ENCODE results near the gene ATP9A. TPM values are rescaled to one million over a fixed set of nuclear protein-coding genes. Genes with fewer than 3 reads are reported as not detected.
A peak's percentile ranks its signal among the peaks of the same experiment; 100 is the strongest.

The ATP9A gene
- total and polyA plus RNA-seq, 2 donors (not counting 1 experiment from before 2014, with no cell fraction given): 23.3 to 96.3 TPM

DNA sequence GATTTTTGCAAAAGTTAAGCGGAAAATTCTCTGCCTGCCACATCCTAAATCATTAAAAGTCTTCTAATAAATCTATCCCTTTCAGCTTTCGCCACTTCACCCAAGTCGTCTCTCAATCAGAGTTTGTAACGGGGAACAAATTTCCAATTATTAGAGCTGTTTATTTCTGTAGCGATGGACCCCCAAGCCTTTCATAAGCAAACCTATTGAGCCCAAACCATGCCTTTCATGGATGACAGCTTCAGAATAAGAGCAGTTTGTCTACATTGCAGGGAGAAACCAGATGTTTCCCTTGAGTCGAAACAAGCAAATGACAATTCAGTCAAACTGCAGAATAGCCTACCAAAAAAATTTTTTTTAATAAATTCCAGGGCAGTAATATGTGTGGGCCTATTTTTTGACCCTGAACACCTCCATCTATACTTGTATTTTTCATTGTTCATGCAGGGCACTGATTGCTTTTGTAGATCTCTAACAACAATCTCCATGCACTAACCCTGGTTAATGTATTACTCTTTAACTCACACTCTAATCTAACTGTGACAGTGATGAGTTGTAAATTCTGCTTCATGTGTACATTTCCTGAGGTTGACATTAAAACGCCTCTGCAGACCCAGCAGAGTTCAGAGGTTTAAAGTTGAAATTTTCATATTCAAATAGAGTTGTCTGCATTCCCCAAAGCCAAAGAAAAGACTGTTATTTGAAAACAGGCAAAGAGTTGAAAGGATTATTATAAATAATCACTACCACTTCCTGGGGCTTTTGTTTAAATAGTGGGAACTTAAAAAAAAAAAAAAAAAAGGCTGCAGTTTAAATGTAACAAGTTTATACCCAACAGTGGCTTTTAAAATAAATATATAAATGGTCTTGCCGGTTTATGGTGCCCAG is 64.5 kb downstream of the ATP9A start:
- Histone ChIP-seq H3K79me2 (ENCODE audit: control insufficient read depth, insufficient read depth, low read length) (no peaks in the 10 kb centered on the region), H3K9ac (ENCODE audit: insufficient read depth, low read length) (no peak overlapping the region), H3K4me3 (replicated peaks in 1 of 4; ENCODE audit: control extremely low read depth in 1 of 4, insufficient read depth in 1 of 4, low read depth in 3 of 4, low read length in 4 of 4) (no peak overlapping the region), H4K20me1 (ENCODE audit: control insufficient read depth, extremely low read depth, insufficient read depth, low read length) (no peaks in the 10 kb centered on the region), H3K4me2 (ENCODE audit: extremely low read depth, insufficient read depth, low read length) (no peak overlapping the region), H2AFZ (ENCODE audit: low read length) (no peak overlapping the region), H3K36me3 (ENCODE audit: control insufficient read depth, insufficient read depth, low read length) (no peaks in the 10 kb centered on the region), H3K27me3 (ENCODE audit: control insufficient read depth, insufficient read depth, low read length) (no peaks in the 10 kb centered on the region), H3K9me3 (ENCODE audit: control insufficient read depth, insufficient read depth, low read depth, low read length) (no peaks in the 10 kb centered on the region), H3K27ac (ENCODE audit: insufficient read depth, low read length) (no peak overlapping the region), H3K4me1 (ENCODE audit: control insufficient read depth, extremely low read depth, insufficient read depth, low read length) (no peaks in the 10 kb centered on the region)
- no peak for DNase-seq (ENCODE audit: low read depth in 2 of 2)
- TF ChIP-seq EZH2 (IDR thresholded peaks at IDR 0.05; ENCODE audit: low read length, missing control alignments): no peak
- TF ChIP-seq, protein P1, sequence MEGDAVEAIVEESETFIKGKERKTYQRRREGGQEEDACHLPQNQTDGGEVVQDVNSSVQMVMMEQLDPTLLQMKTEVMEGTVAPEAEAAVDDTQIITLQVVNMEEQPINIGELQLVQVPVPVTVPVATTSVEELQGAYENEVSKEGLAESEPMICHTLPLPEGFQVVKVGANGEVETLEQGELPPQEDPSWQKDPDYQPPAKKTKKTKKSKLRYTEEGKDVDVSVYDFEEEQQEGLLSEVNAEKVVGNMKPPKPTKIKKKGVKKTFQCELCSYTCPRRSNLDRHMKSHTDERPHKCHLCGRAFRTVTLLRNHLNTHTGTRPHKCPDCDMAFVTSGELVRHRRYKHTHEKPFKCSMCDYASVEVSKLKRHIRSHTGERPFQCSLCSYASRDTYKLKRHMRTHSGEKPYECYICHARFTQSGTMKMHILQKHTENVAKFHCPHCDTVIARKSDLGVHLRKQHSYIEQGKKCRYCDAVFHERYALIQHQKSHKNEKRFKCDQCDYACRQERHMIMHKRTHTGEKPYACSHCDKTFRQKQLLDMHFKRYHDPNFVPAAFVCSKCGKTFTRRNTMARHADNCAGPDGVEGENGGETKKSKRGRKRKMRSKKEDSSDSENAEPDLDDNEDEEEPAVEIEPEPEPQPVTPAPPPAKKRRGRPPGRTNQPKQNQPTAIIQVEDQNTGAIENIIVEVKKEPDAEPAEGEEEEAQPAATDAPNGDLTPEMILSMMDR (conservative IDR thresholded peaks at IDR 0.05 in 1 of 2, IDR thresholded peaks at IDR 0.05 in 1 of 2; ENCODE audit: low read depth in 1 of 2, low read length in 2 of 2): no peak

DNA sequence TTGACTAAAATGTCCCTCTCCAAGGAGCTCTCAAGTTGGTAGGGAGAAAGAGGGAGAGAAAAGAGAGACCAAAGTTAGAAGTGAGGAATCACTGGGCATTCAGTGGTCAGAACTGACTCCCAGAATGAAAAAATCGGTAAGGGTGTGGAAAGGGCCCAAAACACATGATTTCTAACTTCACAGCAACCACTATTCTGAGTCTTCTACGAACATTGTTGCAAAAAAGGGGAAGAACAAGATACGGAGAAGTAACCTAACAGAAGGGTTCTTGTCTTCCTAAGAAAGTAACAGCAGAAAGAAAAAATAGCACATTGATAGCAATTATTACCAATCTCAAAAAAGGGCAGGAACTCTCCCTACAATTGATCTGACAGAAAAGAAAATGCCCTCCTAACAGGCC is 65.6 kb downstream of the ATP9A start:
- Histone ChIP-seq H3K27ac (ENCODE audit: insufficient read depth, low read length) (no peak overlapping the region), H2AFZ (ENCODE audit: low read length) (no peak overlapping the region), H4K20me1 (ENCODE audit: control insufficient read depth, extremely low read depth, insufficient read depth, low read length) (no peaks in the 10 kb centered on the region), H3K36me3 (ENCODE audit: control insufficient read depth, insufficient read depth, low read length) (no peaks in the 10 kb centered on the region), H3K9ac (ENCODE audit: insufficient read depth, low read length) (no peak overlapping the region), H3K4me2 (ENCODE audit: extremely low read depth, insufficient read depth, low read length) (no peak overlapping the region), H3K4me3 (replicated peaks in 1 of 4; ENCODE audit: control extremely low read depth in 1 of 4, insufficient read depth in 1 of 4, low read depth in 3 of 4, low read length in 4 of 4) (no peak overlapping the region), H3K79me2 (ENCODE audit: control insufficient read depth, insufficient read depth, low read length) (no peaks in the 10 kb centered on the region), H3K9me3 (ENCODE audit: control insufficient read depth, insufficient read depth, low read depth, low read length) (no peaks in the 10 kb centered on the region), H3K27me3 (ENCODE audit: control insufficient read depth, insufficient read depth, low read length) (no peaks in the 10 kb centered on the region), H3K4me1 (ENCODE audit: control insufficient read depth, extremely low read depth, insufficient read depth, low read length) (no peaks in the 10 kb centered on the region)
- no peak for TF ChIP-seq EZH2 (IDR thresholded peaks at IDR 0.05; ENCODE audit: low read length, missing control alignments)
- TF ChIP-seq, protein P1 (conservative IDR thresholded peaks at IDR 0.05 in 1 of 2, IDR thresholded peaks at IDR 0.05 in 1 of 2; ENCODE audit: low read depth in 1 of 2, low read length in 2 of 2): no peak
- no peak for DNase-seq (ENCODE audit: low read depth in 2 of 2)

DNA sequence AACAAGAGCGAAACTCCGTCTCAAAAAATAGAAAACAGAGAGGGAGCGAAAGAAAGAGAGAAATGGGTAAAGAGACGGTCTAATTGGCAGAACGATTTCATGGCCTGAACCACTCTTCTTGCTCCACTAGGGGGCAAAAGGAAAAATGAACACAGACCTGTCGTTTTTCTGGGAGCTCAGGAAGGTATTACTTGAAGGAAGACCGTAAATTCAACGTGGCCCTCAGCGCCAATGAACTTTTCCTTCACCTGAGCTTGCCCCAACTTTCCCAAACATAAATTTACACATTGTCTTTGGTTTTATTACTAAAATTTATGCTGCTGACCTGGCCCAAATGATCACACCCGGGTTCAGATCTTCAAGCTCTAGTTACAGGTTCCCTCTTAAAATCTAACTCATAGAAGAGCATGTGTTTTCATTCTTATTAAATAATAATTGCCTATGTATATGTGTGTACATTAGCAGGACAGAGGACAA is 67.3 kb downstream of the ATP9A start:
- Histone ChIP-seq H3K4me2 (ENCODE audit: extremely low read depth, insufficient read depth, low read length) (no peak overlapping the region), H3K36me3 (ENCODE audit: control insufficient read depth, insufficient read depth, low read length) (no peaks in the 10 kb centered on the region), H2AFZ (ENCODE audit: low read length) (no peak overlapping the region), H3K4me1 (ENCODE audit: control insufficient read depth, extremely low read depth, insufficient read depth, low read length) (peaks cover 4% of the 10 kb centered on the region), H3K9me3 (ENCODE audit: control insufficient read depth, insufficient read depth, low read depth, low read length) (no peaks in the 10 kb centered on the region), H3K79me2 (ENCODE audit: control insufficient read depth, insufficient read depth, low read length) (no peaks in the 10 kb centered on the region), H3K27me3 (ENCODE audit: control insufficient read depth, insufficient read depth, low read length) (no peaks in the 10 kb centered on the region), H3K27ac (ENCODE audit: insufficient read depth, low read length) (no peak overlapping the region), H3K9ac (ENCODE audit: insufficient read depth, low read length) (no peak overlapping the region), H4K20me1 (ENCODE audit: control insufficient read depth, extremely low read depth, insufficient read depth, low read length) (no peaks in the 10 kb centered on the region), H3K4me3 (replicated peaks in 1 of 4; ENCODE audit: control extremely low read depth in 1 of 4, insufficient read depth in 1 of 4, low read depth in 3 of 4, low read length in 4 of 4) (no peak overlapping the region)
- no peak for TF ChIP-seq EZH2 (IDR thresholded peaks at IDR 0.05; ENCODE audit: low read length, missing control alignments)
- TF ChIP-seq, protein P1 (conservative IDR thresholded peaks at IDR 0.05 in 1 of 2, IDR thresholded peaks at IDR 0.05 in 1 of 2; ENCODE audit: low read depth in 1 of 2, low read length in 2 of 2): peak; percentile 68 to 79
- DNase-seq (ENCODE audit: low read depth in 2 of 2): peak; percentile 39 to 63
